Suppressor macrophage treated with lipopolysaccharide for 4 hours (primary cell): ENCODE results near the gene OSGIN1.
A peak's percentile ranks its signal among the peaks of the same experiment; 100 is the strongest.
"Not testable (repeated sequence)": the region's sequence is repeated elsewhere in the genome, so short reads cannot be mapped to it uniquely, and the experiment has no call there.

Experiments
- DNase-seq: peaks from one replicate; pipeline ENCODE4 v3.0.0-alpha.2; 2020

OSGIN1 gene

DNA sequence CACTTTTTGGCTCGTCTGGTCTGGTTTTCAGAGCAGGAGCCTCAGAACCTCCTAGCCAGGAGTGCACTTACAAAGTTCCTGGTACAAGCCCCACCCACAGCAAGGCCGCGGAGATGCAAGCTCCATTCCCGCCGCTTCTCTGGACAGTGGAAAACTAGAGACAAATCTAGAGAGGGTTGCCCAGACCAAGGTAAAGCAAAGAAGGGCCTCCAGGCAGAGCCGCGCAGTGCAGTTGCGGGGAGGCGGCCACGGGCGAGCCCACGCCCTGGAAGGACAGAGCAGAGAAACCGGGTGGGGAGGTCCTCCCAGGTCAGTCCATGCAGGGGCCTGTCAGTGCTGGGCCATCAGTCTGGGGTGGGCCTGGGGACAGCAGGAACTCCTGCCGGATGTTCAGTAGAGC, 11.0 kb upstream of the OSGIN1 start:
- DNase-seq: no peak

DNA sequence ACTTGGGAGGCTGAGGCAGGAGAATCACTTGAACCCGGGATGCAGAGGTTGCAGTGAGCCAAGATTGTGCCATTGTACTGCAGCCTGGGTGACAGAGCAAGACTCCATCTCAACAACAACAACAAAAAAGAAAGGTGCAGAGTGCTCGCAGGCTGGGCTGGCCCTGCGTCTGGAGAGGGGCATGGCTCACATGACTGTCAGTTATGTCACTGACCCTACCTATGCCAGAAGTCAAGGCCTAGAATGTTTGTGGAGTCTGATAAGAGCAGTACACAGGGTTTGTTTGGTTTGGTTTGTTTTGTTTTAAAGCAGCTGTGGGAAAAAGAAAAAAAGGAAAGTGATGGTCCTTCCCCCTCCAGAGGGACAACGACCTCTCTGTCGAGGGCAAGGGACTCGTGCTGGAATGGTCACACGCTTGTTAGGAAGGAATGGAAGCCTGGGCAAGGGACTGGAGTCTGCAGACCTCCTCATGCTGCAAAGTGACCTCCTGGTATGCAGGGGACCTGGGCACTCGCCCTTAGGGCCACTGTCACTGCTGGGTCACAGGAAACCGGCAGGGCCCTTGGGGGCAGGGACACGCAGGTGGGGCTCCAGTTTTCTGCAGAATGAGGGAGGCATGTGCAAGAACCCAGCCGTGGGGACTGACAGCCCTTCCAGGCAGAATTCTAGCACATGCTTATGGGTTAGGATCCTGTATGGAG, 10.1 kb upstream of the OSGIN1 start:
- DNase-seq: no peak

DNA sequence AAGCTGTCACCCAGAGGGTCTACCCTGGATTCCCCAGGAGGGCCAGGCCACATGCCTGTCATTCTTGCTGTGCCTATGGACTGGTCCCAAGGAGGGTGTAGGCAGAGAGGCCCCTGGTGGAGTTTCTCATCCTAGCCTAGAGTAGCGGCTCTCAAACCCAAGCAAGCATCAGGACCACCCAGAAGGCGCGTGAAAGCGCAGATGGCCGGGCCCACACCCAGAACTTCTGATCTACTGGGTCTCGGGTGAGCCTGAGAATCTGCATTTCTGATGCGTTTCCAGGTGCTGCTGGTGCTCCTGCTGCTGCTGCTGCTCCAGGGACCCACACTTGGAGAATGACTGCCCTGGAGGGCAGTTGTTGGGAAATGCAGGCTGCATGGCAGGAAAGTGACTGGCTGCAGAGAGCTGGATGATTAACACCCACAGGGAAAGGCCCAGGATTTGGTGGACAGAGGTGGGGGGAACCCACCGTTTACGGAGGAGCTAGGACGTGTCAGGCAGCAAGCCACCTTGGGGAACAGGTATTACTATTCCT, 9.5 kb upstream of the OSGIN1 start:
- DNase-seq: no peak

DNA sequence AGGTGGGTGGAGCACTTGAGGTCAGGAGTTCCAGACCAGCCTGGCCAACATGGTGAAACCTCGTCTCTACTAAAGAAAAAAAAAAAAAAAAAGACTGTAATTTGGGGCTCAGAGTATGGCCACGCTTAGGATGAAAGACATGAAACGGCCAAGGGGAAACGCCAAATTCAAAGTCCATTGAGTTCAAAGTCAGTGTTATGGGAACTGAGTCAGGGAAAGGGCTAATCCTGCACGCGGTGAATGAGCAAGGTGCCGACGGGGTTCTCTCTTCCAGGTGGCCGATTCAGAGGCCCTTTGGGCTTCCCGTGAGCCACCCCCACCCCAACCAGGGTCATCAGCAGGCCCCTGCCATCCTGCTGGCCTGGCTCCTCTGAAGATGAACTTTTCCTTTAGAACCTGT, 7.5 kb upstream of the OSGIN1 start:
- no peak for DNase-seq

DNA sequence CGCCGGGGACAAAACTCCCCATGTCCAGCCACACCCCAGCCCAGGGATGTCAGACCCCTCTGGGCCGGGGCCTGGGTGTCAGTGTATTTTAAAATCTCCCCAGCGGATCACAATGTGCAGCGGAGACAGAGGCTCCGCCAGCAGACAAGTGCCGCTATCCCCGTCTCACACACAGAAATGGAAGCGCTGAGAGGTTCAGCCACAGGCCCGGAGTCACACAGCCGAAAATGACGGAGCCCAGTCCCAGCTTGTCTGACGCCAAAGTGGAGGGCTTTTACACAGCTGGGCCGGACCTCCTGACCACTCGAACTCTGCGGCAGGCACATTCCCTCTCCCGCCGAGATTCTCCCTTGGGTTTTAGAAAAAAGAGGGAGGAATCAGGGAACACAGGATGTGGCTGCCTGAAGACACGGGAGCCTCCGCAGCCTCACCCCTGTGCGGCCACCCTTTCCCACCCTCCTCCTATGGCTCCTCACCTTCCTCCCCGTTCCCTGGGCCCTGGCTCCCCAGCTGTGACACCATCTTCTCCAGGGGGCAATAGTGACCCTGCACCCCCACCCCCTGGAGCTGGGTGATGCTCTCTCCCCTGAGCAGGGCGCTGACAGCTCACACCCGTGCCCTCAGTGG, 6.8 kb upstream of the OSGIN1 start:
- DNase-seq: no peak

DNA sequence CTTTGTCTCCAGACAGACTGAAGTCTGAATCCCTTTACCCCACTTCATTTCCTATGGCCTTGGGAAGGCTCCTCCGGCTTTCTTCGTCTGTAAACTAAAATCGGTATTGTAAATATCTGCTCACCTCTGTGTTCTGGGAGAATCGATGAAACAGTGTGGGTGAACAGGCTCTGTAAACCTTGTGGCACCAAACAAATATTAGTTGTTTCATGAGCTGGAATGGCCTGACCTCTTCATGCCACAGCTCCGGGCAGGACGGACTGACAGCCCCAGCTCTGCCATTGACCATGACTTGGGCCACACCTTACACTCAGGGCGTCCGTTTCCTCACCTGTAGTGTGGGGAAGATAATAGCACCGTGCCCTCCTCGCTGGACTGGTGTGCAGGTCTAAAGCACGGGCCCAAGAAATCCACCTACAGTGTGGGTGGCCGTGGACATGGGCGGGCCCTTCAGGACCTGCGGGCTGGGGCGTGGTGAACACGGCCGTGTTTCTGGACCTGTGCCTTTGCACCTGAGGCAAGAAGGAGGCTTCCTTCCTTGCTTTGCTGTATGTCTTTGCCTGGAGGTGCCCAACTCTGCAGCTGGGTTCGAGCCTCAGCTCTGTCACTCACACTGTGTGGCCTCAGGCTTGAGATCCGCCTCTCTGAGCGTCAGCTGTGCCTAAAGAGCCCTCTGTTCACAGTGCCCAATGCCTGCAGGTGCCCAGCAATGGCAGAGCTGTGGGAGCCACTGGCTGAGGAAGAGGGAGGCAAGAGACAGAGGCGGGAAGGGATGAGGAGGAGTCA, 6.1 kb upstream of the OSGIN1 start:
- no peak for DNase-seq

DNA sequence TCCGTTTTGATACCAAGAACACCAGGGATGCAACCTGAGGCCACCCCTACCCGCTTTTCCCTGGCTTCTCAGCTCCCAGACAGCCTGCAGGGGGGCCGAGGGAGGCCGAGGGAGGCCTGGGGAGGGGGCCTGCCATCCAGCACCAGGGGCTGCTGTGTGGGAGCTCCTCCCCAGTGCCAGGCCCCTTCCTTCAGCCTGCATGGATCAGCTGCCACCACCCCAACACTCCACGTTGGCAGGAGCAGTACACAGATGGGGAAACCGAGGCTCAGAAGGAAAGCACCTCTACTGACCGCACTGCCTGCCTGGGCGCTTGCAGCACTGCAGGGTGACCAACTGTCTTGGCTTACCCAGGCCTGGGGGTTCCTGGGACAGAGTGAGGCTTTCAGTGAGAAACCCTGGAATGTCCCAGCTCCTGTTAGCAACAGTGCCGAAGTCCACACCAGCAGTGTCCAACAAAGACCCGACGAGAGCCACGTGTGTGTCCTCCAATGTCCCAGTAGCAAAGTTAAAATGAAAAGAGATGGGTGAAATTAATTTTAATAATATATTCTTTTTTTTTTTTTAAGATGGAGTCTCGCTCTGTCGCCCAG, 5.3 kb upstream of the OSGIN1 start:
- DNase-seq: no peak

DNA sequence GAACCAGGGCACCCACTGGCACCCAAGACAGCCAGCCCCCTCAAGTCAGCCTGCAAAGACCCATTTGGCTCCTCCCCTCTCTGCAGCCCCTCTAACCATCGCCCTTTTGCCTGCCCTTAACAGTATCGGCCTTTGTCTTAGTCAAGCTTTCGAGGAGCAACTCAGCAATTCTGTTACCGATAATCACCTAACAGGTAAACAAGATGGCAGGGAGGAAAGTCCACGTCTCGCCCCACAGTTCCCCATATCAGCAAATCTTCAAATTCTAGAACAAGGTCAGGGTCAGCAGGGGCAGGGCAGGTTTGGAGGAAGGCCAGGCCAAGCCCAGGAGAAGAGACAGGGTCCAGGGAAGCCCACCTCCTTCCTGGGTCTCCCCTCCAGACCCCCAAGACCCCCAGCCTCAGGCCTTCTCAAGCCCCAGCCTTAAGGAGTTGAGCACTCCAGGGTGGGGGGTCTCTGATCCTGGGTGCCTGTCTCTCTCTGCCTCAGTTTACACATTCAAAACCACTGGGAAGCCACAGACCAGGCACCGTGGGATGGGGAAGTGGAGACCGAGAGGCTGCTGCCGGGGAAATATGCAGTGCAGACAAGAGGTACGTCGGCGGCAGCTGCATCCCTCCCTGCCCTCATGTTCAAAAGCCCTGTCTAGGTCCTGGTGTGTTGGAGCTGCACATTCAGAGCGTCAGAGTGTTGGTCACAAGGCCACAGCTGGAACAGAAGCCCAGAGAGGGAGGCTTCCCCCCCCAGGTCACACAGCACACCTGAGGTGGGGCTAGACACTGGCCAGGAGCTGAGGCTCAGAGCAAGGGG, 3.9 kb upstream of the OSGIN1 start:
- no peak for DNase-seq

DNA sequence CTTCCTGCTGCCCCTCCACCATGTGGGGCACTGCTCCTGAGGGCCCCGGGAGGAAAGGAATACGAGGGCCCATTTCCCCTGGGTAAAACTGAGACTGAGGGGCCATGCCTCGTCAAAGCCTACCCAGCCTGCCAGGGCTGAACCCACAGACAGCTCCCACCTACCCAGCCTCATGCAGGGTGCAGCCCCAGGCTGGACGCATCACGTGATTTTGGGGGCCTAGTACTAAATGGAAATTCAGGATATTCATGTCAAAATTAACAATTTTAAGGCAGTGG, 3.4 kb upstream of the OSGIN1 start:
- DNase-seq: no peak

DNA sequence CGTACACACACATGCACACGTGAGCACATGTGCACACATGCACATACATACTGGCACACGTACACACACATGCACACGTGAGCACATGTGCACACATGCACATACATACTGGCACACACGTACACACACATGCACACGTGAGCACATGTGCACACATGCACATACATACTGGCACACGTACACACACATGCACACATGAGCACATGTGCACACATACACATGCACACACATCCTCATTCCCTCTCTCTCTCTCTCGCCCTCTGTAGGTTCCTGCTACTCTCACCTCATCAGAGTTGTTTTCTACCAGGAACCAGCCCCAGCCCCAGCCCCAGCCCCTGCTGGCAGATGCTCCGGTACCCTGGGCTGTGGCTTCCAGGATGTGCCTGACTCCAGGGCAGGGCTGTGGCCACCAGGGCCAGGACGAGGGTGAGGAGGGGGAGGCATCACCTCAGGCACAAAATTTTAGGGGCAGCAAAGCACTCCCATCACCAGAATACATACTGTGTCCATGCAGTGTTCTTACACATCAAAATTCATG, 2.1 kb upstream of the OSGIN1 start:
- DNase-seq: not testable (repeated sequence)

DNA sequence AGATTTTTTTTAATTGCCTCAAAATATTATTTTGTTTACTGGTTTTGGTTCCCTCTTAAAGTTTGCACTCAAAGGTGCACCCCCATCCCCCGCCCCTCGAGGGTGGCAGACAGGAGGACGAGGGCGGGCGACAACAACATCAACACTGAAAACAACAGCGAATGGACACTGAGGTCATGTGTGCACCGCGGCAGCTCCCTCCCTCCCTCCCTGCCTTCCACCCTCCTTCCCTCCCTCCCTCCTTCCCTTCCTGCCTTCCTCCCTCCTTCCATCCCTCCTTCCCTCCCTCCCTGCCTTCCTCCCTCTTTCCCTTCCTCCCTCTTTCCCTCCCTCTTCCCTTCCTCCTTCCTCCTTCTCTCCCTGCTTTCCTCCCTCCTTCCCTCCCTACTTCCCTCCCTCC, 1.5 kb upstream of the OSGIN1 start:
- DNase-seq: no peak

DNA sequence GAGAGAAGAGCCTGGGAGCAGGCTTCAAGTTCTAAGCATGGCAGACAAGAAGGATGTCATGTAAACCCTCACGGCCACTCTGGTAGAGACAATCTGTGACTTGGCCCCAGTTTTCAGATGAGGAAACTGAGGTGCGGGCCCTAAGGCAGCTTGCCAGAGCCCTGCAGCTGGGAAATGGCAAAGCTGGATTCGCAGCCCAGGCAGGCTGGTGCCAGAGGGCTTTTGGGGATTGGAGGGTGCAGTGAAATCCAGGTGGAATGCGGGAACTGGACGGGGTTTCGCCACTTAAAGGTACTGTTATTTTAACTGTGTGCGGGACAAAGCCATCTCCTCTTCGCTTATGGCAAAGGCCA, 477 bp upstream of the OSGIN1 start:
- DNase-seq: no peak

DNA sequence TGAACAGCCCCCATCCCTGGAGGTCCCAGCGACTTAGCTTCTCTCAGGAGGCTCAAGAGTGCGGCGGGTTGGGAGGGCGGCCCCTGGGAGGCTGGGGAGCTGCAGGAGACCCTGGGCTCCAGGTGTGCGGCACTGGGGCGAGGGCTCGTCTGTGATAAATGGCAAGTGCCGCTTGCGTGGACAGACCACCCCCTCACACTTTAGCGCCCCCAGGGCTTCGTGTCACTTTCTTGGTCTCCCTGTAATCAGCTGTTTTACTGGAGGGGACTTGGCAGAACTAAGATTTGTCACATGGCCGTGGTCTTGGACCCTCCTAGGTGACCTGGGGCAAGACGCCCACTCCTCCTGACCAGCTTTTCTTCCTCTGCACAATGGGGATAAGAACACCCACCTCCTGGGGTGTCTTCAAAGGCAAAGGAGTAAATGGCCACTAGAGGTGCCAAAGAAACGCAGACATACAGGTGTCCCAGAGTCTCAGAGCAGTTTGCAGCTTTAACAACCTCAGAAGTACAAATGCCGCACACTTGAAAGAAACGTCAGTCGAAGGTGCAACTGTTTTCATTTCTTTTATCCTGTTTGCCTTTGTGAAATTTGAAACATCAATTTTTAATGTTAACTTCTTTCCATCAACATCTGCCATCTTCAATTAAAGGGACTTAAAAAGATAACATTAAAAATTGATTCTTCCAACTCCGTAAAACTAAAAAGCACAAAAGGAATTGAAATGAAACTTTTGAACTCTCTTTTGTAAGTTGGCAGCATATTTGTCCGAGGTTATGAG, 946 bp downstream of the OSGIN1 start:
- DNase-seq: peak; percentile 9

DNA sequence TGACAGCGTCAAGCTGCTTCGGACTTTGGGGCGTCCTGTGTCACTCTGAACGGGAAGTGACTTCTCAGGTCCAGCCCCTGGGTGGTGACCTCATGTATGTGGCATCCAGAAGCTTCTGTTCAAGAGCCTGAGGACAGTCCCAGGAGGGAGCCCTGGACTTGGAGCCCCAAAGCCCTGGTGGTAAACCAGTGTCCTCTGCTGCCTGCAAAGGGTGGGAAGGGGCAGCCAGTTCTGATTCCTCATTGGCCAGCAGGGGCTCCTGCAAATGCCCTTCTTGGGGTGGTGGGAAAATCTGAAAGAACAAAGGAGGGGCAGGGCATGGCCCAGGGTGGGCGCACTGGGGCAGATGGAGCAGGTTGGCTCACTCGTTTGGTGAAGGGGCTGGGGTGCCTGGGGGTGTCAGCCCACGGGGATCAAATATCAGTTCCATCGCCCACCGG, 1.6 kb downstream of the OSGIN1 start:
- peak; percentile 71 for DNase-seq

DNA sequence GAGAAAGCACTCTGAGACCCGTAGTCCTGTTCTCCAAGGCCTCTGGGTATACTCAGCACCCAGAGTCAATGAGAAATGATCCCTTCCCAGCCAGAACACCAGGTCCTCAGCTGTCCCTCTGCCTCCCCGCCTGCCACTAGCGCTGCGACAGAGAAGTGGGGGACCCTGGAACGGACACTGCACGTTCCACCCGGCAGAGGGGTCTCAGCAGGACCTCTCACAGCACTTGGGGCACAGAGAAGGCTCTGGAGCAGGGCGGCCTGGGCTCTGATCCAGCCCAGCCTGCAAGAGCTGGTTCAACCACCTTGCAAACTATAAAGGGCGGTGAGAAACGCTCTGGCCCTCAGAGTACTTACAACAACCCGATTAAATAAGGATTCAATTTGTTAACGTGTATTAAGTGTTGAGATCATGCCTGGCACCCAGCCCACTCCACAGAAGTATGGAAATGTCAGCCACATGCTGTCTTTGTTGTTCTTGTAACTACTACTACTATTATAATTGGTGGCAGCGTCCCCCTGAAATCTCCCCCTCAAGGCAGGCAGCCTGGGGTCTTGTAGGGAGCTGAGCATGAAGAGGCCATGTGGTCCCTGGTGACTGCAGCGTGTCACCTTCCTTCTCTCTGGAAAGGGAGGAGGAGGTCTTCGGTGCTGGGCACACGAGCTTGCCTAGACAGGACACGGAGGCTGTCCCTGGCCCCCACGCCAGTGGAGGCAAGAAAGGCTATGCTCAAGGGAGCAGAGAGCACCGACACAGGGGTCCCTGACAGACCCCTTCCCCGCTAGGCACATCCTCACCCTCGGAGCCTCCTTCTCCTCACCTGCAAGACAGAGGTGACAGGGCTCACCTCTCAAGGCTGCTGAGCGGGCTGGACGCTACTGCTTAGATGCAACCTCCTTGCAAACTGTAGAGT, 2.4 kb downstream of the OSGIN1 start:
- no peak for DNase-seq

DNA sequence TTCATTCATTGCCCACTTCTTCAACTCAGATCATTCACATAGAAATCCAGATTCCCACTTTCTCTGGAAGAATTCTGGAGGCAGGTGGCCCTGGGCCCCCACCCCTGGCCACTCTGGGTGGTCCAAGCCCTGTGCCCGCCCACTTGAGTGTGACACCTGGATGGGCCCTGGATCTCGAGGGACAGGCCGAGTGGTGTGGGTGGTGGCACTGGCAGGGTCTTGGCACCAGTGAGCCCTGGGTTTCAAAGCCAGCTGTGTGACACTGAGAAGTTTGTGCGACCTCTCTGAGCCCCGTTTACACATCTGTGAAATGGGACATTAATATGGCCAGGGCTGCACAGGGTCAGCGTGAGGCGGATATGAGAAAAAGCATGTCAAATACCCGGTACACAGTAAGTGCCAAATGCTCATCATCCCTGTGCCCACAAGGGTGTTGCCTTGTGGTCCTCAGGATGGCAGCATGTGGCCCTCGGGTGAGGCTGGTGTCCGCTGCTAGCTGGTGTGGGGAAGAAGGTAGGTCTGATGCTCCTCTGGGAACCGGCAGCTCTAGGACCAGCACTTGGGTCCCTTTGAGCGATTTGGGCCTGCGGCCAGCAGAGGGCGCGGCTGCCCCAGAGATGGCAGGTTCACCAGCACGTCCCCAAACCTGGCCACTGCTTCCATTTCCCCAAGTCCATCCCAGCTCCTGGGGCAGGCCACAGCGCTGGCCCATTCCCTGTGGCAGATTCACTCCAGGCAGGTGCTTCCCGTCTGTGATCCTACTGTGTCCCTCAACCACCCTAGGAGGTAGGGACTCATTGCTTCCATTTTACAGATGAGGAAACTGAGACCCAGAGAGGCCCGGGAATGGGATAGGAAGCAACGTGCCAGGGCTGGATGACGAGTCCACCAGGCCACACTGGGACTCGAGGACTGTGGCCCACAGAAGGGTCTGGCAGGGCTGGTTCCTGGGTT, 3.6 kb downstream of the OSGIN1 start:
- DNase-seq: peak; percentile 89

DNA sequence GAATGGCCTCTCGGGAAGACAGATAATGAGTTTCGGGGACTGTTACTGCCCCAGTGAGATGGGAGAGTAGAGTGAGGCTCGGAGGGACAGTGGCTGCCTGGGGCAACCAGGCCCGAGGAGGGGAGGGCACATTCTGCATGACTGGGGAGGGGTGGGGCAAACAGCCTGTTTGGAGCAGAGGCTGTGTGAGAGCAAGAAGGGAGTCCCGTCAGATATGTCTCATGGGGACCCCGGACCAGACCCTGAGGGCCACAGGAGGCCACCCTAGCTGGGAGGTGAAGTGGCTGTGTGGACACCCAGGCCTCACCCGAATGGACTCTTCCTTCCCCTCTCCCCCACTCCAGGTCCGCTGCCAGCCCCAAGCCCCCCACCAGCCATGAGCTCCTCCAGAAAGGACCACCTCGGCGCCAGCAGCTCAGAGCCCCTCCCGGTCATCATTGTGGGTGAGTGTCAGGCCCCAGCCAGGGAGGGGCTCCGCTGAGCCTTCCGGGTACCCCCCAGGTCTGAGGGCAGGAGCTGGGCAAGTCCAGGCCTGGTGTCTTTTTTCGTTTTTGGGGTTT, 4.3 kb downstream of the OSGIN1 start:
- no peak for DNase-seq

DNA sequence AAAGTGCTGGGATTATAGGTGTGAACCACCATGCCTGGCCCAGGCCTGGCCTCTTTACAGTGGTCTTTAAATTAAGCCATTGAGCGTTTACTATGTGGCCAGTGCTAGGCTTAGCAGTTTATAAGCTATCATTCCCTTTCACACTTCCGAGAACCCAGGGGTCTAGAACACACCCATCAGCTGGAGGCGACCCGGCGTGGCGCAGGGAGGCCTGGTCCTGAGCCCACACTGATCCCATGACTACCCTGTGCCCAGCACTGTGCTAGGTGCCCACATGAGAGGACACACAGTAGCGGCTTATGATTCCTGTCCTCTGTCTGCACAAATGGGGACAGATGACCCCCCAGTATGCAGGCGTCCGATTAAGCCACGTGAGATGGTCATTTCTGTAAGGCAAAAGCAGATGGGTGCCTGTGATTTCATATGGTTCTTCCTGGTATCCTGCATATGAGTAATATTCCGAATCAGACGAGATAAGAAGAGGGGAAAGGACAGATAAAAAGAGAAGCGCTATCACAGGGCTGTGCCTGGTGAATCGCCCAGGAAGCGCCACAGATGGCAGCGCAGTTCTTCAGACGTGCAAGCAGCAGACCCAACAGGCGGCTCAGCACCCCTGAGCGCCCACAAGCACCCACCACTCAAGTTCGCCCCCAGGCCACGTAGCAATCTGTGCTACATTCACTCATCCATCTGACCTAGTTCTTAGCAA, 5.3 kb downstream of the OSGIN1 start:
- no peak for DNase-seq
